Esophagus (tissue), 2 donors: ENCODE results near the gene PTPRC. TPM values are rescaled to one million over a fixed set of nuclear protein-coding genes. Genes with fewer than 3 reads are reported as not detected.

Experiments used
- H3K27ac ChIP-seq, 2 donors: one replicate each; pipeline ENCODE4 v1.5.1; 2013; ENCODE audit warnings: low read depth in 2 of 2, mild to moderate bottlenecking in 2 of 2, inconsistent platforms in 1 of 2, low read length in 1 of 2, moderate library complexity in 1 of 2
- H3K27me3 ChIP-seq, 2 donors: one replicate each; pipeline ENCODE4 v1.6.1; 2013; ENCODE audit warnings: low read length in 2 of 2, control low read depth in 1 of 2, mild to moderate bottlenecking in 1 of 2; ENCODE audit not compliant: insufficient read depth in 2 of 2, control insufficient read depth in 1 of 2
- H3K36me3 ChIP-seq, 2 donors: one replicate each; pipeline ENCODE4 v1.6.1; 2013; ENCODE audit warnings: low read length in 1 of 2; ENCODE audit not compliant: control insufficient read depth in 2 of 2, insufficient read depth in 2 of 2
- H3K4me1 ChIP-seq, 2 donors: one replicate each; pipeline ENCODE4 v1.6.1; 2013; ENCODE audit warnings: low read length in 1 of 2; ENCODE audit not compliant: control insufficient read depth in 2 of 2, insufficient read depth in 2 of 2
- H3K4me3 ChIP-seq, 2 donors: one replicate each; pipeline ENCODE4 v1.5.1; 2013; ENCODE audit warnings: low read length in 2 of 2, mild to moderate bottlenecking in 2 of 2, low read depth in 1 of 2, moderate library complexity in 1 of 2
- H3K9me3 ChIP-seq, 2 donors: one replicate each; pipeline ENCODE4 v1.6.1; 2013; ENCODE audit warnings: mild to moderate bottlenecking in 2 of 2, low read depth in 1 of 2, low read length in 1 of 2, moderate library complexity in 1 of 2; ENCODE audit not compliant: control insufficient read depth in 2 of 2, insufficient read depth in 1 of 2
- WGBS, 2 donors: extraction: QIAGEN DNeasy Blood & Tissue Kit; methylation state at CpG; one replicate each; pipeline ENCODE4 v1.1.7; 2013; 5-methylcytosine and 5-hydroxymethylcytosine counted together
- polyA plus RNA-seq, 2 donors: library from polyadenylated mRNA; stranded (reverse); fragments of 200-250 nt; gene quantifications; one replicate each; pipeline ENCODE4 v1.2.3, GENCODE V29; 2013
- donor health status: healthy with polysubstance abuse.
- donor health status: Bipolar disorder and iron deficiency.

PTPRC gene
- polyA plus RNA-seq, 2 donors, result 1.2 to 3.0 TPM

DNA sequence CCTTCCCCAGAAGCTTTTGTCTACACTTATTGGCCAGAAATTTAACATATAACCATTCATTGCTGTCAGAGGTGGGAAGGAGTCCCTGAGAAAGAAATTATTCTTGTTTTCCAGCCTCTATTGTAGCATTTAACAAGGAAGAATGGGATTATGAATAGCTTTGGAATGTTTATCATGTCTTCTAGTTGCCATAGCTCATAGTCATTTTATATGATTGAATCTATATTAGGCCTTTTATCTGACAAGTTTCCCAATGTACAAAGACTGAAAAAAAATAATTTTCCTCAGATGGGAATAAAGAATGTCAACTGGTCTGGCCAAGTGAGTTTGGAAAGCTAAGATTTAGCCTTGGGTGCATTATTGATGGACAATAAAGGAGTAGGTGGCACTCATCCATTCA, 28.3 kb downstream of the PTPRC start:
- H3K27ac ChIP-seq, result no peak overlapping the region
- H3K4me3 ChIP-seq, result no peak overlapping the region
- no peaks in the 10 kb centered on the region for H3K4me1 ChIP-seq
- no peaks in the 10 kb centered on the region for H3K9me3 ChIP-seq
- H3K36me3 ChIP-seq, result no peaks in the 10 kb centered on the region
- no peaks in the 10 kb centered on the region for H3K27me3 ChIP-seq

DNA sequence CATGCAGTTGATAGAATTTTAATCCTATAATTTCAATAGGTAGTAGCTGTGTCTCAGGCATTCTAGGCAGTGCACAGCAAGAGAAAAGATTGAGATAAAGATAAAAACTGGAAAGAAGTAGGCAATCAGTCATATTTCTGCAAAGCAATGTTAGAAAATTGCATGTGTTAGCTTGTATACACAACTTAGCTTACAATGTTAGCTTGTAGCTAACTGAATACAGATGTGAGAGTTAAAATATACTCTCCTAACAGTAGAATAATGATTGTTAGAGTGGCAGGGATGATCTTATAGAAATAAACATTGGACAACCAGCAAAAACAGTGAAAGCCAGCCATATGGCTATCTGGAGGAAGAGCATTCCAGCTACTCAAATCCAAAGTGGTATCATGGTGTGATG, 29.0 kb downstream of the PTPRC start:
- Histone ChIP-seq H3K27me3 (no peaks in the 10 kb centered on the region), H3K27ac (no peak overlapping the region), H3K36me3 (no peaks in the 10 kb centered on the region)

DNA sequence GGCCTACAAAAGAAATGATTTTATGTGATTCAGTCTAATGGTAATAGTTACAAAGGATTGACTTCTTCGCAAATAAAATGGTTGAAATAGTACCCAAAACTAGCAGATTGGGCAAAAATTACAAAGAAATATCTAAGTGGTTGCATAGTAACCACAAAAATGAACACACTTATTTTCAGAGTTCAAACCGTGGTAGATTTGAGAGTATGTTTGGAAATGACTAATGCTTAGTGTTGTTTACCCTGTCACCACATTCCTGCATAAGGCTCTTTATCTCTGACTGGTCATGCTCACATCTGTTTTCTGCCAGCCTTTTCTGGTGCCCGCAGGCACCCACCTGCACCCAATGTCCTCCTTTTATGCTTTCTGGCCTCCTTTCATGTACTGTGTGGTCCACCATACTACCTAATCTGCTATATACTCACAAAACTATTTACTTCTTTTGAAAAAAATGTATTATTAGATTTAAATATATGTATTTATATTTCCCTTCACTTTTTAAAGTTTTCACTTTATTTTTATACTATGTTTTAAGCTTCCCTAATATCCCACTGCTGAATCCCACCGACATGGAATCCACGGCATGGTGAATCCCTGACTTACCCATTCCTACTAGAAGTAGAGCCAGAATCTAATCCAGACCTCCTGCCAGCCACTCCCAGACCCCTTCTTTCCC, 30.3 kb downstream of the PTPRC start:
- Histone ChIP-seq H3K4me1 (no peaks in the 10 kb centered on the region), H3K36me3 (no peaks in the 10 kb centered on the region), H3K27ac (no peak overlapping the region), H3K9me3 (no peaks in the 10 kb centered on the region), H3K4me3 (no peak overlapping the region), H3K27me3 (no peaks in the 10 kb centered on the region)
- WGBS, 2 donors, result 56 to 59% methylated on average over 5 of the region's 5 CpGs

More for the DNA sequence above, 29.0 kb downstream of the PTPRC start:
- Histone ChIP-seq H3K9me3 (no peaks in the 10 kb centered on the region), H3K4me1 (no peaks in the 10 kb centered on the region), H3K4me3 (no peak overlapping the region)

DNA sequence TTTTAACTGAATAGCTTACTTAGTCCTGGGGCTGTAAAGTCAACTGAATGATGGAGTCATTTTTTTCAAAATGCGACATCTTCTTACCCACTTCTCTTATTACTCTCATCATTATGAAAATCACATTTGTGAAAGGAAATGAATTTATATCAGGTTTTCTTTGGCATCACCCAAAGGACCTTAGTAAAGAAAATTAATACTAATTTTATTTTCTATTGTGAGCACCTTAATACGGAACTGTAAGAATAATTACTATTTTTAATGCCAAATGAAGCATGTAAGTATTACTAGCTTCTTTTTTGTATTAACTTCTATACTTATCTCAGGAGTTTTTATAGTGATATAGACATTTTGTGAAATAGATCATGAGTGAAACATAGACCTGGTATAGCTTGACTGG, 30.9 kb downstream of the PTPRC start:
- no peak overlapping the region for H3K27ac ChIP-seq
- H3K4me1 ChIP-seq, result no peaks in the 10 kb centered on the region
- WGBS, 2 donors, result 67 to 82% methylated on average over 2 of the region's 2 CpGs
- H3K4me3 ChIP-seq, result no peak overlapping the region
- H3K36me3 ChIP-seq, result no peaks in the 10 kb centered on the region
- H3K27me3 ChIP-seq, result no peaks in the 10 kb centered on the region
- no peaks in the 10 kb centered on the region for H3K9me3 ChIP-seq

DNA sequence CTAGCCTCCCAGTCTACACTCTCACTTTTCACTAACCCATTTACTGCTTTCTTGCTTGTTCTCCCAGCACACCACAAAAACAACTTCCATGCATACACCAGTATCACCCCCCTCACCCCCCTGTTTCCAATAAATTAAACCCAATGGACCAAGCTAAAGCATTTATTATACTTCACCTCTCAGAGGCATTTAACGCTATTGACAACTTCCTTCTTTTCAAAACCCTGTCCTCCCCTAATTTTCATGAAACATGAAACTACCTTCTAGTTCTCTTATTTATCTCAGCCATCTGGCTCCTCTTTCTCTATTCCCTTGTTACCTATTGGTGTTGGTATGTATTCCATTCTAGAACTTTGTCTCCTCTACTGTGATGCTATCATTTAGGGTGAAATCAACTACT, 32.3 kb downstream of the PTPRC start:
- H3K4me3 ChIP-seq, result no peak overlapping the region
- no peaks in the 10 kb centered on the region for H3K36me3 ChIP-seq
- WGBS, 2 donors, result 67 to 79% methylated on average over 1 of the region's 1 CpG
- H3K27ac ChIP-seq, result no peak overlapping the region
- no peaks in the 10 kb centered on the region for H3K27me3 ChIP-seq
- H3K4me1 ChIP-seq, result no peaks in the 10 kb centered on the region
- no peaks in the 10 kb centered on the region for H3K9me3 ChIP-seq

DNA sequence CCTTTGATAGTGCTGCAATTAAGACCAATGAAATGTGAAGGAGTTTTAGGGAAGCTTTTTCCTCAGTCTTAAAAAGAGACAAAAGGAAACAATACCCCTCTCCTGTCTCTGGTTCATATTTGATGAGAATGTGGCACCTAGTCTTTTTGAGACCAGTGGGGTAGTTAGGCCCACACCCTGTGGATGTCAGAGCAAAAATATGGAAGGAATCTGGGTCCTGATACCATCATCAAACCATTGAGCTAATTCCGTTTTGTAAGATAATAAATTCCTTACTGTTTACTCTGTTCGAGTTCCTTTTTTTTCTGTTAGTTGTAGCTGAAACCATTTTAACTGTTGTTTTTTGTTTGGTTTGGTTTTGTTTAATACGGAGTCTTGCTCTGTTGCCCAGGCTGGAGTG, 33.3 kb downstream of the PTPRC start:
- whole genome bisulfite sequencing, 2 donors, result 75 to 80% methylated on average over 3 of the region's 3 CpGs
- Histone ChIP-seq H3K27me3 (no peaks in the 10 kb centered on the region), H3K9me3 (no peaks in the 10 kb centered on the region), H3K4me3 (no peak overlapping the region), H3K4me1 (no peaks in the 10 kb centered on the region), H3K36me3 (no peaks in the 10 kb centered on the region), H3K27ac (no peak overlapping the region)

DNA sequence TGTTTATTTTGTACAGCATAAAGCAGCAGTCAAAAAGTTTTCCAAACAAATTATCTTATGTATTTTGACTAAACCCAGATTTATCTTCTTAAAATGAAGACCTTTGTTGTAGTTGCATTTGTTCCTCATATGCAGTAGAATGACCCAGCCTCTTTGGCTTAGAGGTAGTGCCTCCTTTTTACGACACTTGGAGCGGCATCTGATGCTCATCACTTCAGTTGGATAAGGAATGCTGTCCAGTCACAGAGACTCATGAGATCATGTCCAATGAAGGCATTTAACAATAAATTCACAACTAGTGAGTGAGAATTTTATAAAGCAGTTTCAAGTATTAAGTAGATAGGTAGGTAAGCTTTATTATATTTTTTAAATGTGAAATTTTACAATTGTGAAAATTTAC, 35.2 kb downstream of the PTPRC start:
- WGBS, 2 donors, result 78 to 90% methylated on average over 2 of the region's 2 CpGs
- H3K36me3 ChIP-seq, result no peaks in the 10 kb centered on the region

DNA sequence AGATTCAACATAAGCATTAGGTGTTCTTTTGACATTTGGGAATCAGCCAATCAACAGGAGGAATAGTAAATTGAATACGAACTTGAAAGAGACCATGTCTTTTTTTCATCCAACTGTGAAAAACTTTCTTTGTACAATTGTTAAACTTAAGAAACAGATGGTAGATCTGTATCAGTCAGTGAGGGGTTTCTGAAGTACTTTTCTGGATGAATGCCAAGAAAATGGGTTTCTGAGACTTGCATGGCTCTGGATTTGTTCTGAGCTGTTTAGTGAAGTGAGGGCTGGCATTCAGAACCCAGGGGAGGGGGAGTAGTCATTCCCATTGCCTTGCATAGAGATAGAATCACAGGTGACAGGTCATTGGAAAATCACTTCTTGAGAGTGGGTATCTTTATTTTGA, 37.4 kb downstream of the PTPRC start:
- WGBS, 2 donors, result 23 to 53% methylated on average over 1 of the region's 1 CpG
- H3K4me1 ChIP-seq, result peaks cover 0 to 2% of the 10 kb centered on the region in 2 donors
- no peaks in the 10 kb centered on the region for H3K27me3 ChIP-seq
- no peaks in the 10 kb centered on the region for H3K36me3 ChIP-seq
- H3K4me3 ChIP-seq, result no peak overlapping the region
- no peak overlapping the region for H3K27ac ChIP-seq
- peaks cover 0 to 3% of the 10 kb centered on the region in 2 donors for H3K9me3 ChIP-seq

More for the DNA sequence above, 35.2 kb downstream of the PTPRC start:
- Histone ChIP-seq H3K27ac (no peak overlapping the region), H3K4me1 (no peaks in the 10 kb centered on the region), H3K4me3 (no peak overlapping the region), H3K9me3 (no peaks in the 10 kb centered on the region), H3K27me3 (no peaks in the 10 kb centered on the region)

DNA sequence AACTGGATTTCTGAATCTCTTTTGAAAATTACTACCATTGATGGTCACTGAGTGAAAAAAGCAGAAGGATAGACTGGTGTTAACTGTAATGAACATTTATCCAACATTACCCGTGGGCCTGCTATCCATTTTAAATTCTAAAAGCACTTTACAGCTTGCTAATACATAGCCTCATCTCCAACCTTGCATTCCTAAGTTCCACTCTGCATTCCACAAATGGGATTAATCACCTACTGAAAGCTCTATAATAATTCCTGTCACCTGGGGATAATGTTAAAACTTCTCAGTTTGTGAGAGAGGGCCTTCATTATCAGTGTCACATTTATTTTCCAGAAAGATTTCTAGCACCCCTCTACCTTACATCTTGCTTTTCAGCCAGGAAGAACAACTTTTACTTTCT, 38.2 kb downstream of the PTPRC start:
- H3K27me3 ChIP-seq, result no peaks in the 10 kb centered on the region

DNA sequence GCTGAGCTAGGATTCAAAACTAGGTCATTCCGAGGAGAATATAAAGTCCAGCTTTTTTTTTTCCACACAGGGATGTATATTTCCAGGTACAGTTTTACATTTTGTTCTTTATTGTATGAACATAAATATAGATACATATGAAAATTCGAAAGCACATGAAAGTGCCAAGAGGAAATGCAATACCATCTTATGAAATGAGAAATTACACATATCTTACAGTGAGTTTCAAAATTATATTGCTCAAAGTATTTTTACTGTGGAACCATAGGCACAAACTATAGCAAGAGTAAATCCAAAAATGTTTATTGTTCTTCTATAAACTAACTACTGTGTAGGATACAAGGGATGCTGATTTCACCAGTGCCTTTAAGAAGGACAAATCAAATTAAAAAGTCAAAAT, 39.0 kb downstream of the PTPRC start:
- peaks cover 0 to 2% of the 10 kb centered on the region in 2 donors for H3K4me1 ChIP-seq
- no peaks in the 10 kb centered on the region for H3K36me3 ChIP-seq
- H3K27me3 ChIP-seq, result no peaks in the 10 kb centered on the region
- H3K9me3 ChIP-seq, result peaks cover 0 to 3% of the 10 kb centered on the region in 2 donors
- H3K27ac ChIP-seq, result no peak overlapping the region
- 69 to 70% methylated on average over 2 of the region's 2 CpGs for WGBS, 2 donors
- no peak overlapping the region for H3K4me3 ChIP-seq

More for the DNA sequence above, 38.2 kb downstream of the PTPRC start:
- Histone ChIP-seq H3K9me3 (peaks cover 0 to 3% of the 10 kb centered on the region in 2 donors), H3K4me1 (peaks cover 0 to 2% of the 10 kb centered on the region in 2 donors), H3K4me3 (no peak overlapping the region), H3K27ac (no peak overlapping the region), H3K36me3 (no peaks in the 10 kb centered on the region)
- 55 to 58% methylated on average over 1 of the region's 1 CpG for WGBS, 2 donors
